Suprapubic skin (tissue), 4 donors: ENCODE data around the gene GET4. TPM values are rescaled to one million over a fixed set of nuclear protein-coding genes. Genes with fewer than 3 reads are reported as not detected.
"Not testable (repeated sequence)": the region's sequence is repeated elsewhere in the genome, so short reads cannot be mapped to it uniquely, and the experiment has no call there.

Experiments
- DNase-seq, 2 donors: peaks; one replicate each; pipeline ENCODE4 v3.0.0-alpha.2; 2019; ENCODE audit warnings: low spot score in 2 of 2
- H3K27ac ChIP-seq: fragments of 200-600 bp; sonication (generic); one replicate; pipeline ENCODE4 v1.5.1; 2019
- H3K27me3 ChIP-seq: fragments of 200-600 bp; sonication (generic); one replicate; pipeline ENCODE4 v1.5.1; 2019
- H3K36me3 ChIP-seq: fragments of 200-600 bp; sonication (generic); one replicate; pipeline ENCODE4 v1.5.1; 2019
- H3K4me1 ChIP-seq: fragments of 200-600 bp; sonication (generic); one replicate; pipeline ENCODE4 v1.5.1; 2019
- H3K4me3 ChIP-seq: fragments of 200-600 bp; sonication (generic); one replicate; pipeline ENCODE4 v1.5.1; 2019; ENCODE audit warnings: mild to moderate bottlenecking
- H3K9me3 ChIP-seq: fragments of 200-600 bp; sonication (generic); one replicate; pipeline ENCODE4 v1.5.1; 2019
- EP300 ChIP-seq: sonication (generic); formaldehyde crosslinking; IDR thresholded peaks from one replicate; pipeline ENCODE4 v1.6.1; 2017; ENCODE audit warnings: antibody characterized with exemption
- POLR2A ChIP-seq, 2 donors: fragments of 450-650 bp; IDR thresholded peaks; one replicate each; pipeline ENCODE4 v1.6.1; 2017; ENCODE audit warnings: antibody characterized with exemption in 2 of 2, mild to moderate bottlenecking in 2 of 2, moderate library complexity in 2 of 2
- POLR2AphosphoS5 ChIP-seq, 3 donors: sonication (generic); formaldehyde crosslinking; IDR thresholded peaks; one replicate each; pipeline ENCODE4 v1.6.1; 2017; ENCODE audit warnings: antibody characterized with exemption in 3 of 3
- whole genome bisulfite sequencing: methylation state at CpG from one replicate; pipeline ENCODE4 v1.1.5; 2018; 5-methylcytosine and 5-hydroxymethylcytosine counted together
- total RNA-seq, 4 donors: library from RNA; depleted of rRNA; stranded (reverse); fragments of >200 nt; gene quantifications; one replicate each; pipeline ENCODE4 v1.1.0, GENCODE V29; 2016
- TF ChIP-seq, protein P1 (sequence below), 2 donors: fragments of 200-600 bp in 1 of 2; fragments of 450-650 bp in 1 of 2; sonication (generic) in 1 of 2; IDR thresholded peaks; one replicate each; pipeline ENCODE4 v1.5.1; 2016 to 2019; ENCODE audit warnings: antibody characterized with exemption in 2 of 2, mild to moderate bottlenecking in 1 of 2, moderate library complexity in 1 of 2

Gene GET4
- total RNA-seq, 4 donors from 2014 or later: 27.7 to 58.2 (median 47.8) TPM

DNA sequence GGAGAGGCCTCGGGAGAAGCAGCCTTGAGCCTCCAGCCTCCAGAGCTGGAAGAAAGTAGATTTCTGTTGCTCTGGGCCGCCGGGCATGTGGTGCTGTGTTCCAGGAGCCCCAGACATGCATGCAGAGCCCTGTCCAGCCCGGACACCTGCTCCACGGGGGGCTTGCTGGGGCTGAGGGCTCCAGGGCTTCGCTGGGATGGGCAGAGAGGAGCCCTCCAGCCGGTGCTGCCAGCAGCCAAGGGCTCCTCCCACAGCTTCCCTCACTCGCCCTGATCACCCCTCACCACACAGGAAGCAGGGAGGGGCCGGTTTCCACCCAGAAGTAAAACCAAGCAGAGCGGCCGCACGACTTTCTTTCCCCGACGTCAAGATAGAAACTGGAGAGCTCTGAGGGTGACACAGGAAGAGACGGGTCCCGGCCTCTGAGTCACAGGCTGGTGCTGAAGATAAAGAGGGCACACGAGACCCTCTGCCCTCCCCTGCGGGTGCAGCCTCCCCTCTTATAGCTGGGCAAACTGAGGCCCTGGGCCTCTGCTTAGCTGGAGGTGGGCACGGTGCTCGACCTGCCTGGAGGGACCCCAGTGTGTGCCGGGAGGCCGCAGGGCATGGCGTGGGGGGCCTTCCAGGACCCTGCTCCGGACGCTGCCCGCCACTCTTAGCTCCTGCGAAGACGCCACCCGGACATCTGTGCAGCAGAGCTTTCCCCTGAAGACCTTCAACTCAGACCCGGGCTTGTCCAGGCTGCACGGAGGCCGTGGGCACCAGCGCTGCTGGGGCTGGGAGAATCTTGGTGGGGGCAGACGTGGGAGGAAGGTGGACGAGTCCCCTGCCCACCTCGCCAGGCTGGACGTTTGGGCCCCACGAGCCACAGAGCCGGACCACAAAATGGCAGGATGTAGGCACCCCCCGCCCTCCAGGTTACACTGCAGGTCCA is 47.0 kb downstream of the GET4 start:
- Histone ChIP-seq H3K9me3 (no peaks in the 10 kb centered on the region), H3K27ac (peak overlapping the region; percentile 12), H3K4me3 (peak overlapping the region; percentile 5), H3K36me3 (no peaks in the 10 kb centered on the region), H3K27me3 (peaks cover 11% of the 10 kb centered on the region), H3K4me1 (peaks cover 23% of the 10 kb centered on the region)
- peak; percentile 88 to 91 for DNase-seq
- TF ChIP-seq EP300: no peak
- no peak for TF ChIP-seq POLR2AphosphoS5 (IDR thresholded peaks at IDR 0.05)
- TF ChIP-seq, protein P1, sequence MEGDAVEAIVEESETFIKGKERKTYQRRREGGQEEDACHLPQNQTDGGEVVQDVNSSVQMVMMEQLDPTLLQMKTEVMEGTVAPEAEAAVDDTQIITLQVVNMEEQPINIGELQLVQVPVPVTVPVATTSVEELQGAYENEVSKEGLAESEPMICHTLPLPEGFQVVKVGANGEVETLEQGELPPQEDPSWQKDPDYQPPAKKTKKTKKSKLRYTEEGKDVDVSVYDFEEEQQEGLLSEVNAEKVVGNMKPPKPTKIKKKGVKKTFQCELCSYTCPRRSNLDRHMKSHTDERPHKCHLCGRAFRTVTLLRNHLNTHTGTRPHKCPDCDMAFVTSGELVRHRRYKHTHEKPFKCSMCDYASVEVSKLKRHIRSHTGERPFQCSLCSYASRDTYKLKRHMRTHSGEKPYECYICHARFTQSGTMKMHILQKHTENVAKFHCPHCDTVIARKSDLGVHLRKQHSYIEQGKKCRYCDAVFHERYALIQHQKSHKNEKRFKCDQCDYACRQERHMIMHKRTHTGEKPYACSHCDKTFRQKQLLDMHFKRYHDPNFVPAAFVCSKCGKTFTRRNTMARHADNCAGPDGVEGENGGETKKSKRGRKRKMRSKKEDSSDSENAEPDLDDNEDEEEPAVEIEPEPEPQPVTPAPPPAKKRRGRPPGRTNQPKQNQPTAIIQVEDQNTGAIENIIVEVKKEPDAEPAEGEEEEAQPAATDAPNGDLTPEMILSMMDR (IDR thresholded peaks at IDR 0.05): no peak
- TF ChIP-seq POLR2A (IDR thresholded peaks at IDR 0.05): no peak
- 20% methylated on average over 14 of the region's 40 CpGs for WGBS

GRCh38 chr7:924042-924441 is 47.7 kb downstream of the GET4 start:
- peak in 1 of 2 donors; percentile 63 for DNase-seq
- H3K9me3 ChIP-seq, H3K27ac ChIP-seq, H3K4me3 ChIP-seq, H3K36me3 ChIP-seq: not testable (repeated sequence)
- Histone ChIP-seq H3K27me3 (peaks cover 11% of the 10 kb centered on the region), H3K4me1 (peaks cover 23% of the 10 kb centered on the region)
- WGBS: no CpG with 5 or more reads among the region's 25 CpGs

DNA sequence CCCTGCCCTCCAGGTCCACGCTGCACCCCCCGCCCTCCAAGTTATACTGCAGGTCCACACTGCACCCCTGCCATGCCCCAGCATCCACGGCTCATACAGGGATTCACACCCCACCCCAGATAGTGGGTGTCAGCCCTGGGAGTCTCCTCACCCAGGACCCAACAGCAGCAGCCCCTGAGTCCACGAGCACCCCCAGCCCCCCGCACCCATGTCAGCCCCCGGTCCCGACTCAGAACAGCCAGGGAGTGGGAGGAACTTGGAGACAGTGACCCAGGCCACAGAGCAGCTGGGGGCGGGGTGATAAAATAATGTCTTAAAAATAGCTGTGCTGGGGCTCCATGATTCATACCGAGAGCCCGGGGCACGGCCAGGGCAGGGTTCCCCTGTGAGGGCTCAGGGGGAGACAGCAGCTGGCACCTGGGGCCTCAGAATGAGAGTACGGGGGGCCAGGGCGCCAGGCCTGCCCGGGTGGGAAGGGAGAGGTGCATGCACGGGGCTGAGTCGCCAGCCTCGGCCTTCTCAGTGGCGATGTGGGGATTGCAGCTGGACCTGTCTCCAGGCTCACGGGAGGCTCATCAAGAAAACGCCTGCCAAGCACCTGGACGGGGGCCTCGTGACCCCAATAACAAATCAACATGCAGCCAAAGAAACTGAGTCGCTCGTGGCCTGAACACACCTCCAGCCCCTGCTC is 48.3 kb downstream of the GET4 start:
- H3K27me3 ChIP-seq: peaks cover 11% of the 10 kb centered on the region
- H3K27ac ChIP-seq: no peak overlapping the region
- no peaks in the 10 kb centered on the region for H3K9me3 ChIP-seq
- peaks cover 23% of the 10 kb centered on the region for H3K4me1 ChIP-seq
- DNase-seq: peak; percentile 57 to 77
- no peak overlapping the region for H3K4me3 ChIP-seq
- WGBS: 57% methylated on average over 22 of the region's 24 CpGs
- TF ChIP-seq POLR2A (IDR thresholded peaks at IDR 0.05) (no peak), EP300 (no peak), POLR2AphosphoS5 (IDR thresholded peaks at IDR 0.05) (no peak)
- TF ChIP-seq, protein P1 (IDR thresholded peaks at IDR 0.05): no peak
- no peaks in the 10 kb centered on the region for H3K36me3 ChIP-seq

GRCh38 chr7:925601-926000 is 49.2 kb downstream of the GET4 start:
- DNase-seq: peak; percentile 71 to 79
- H3K4me3 ChIP-seq: no peak overlapping the region
- H3K36me3 ChIP-seq: no peaks in the 10 kb centered on the region
- TF ChIP-seq POLR2AphosphoS5 (IDR thresholded peaks at IDR 0.05) (no peak), POLR2A (IDR thresholded peaks at IDR 0.05) (no peak), EP300 (no peak)
- TF ChIP-seq, protein P1 (IDR thresholded peaks at IDR 0.05): no peak
- peaks cover 7% of the 10 kb centered on the region for H3K27me3 ChIP-seq
- WGBS: 60% methylated on average over 12 of the region's 18 CpGs
- peak overlapping the region; percentile 54 for H3K27ac ChIP-seq
- H3K9me3 ChIP-seq: no peaks in the 10 kb centered on the region
- H3K4me1 ChIP-seq: peaks cover 23% of the 10 kb centered on the region

GRCh38 chr7:926061-927030 is 50.0 kb downstream of the GET4 start:
- TF ChIP-seq POLR2AphosphoS5 (IDR thresholded peaks at IDR 0.05): no peak
- no peak for TF ChIP-seq EP300
- no peak for TF ChIP-seq POLR2A (IDR thresholded peaks at IDR 0.05)
- TF ChIP-seq, protein P1 (IDR thresholded peaks at IDR 0.05): no peak
- WGBS: 73% methylated on average over 21 of the region's 47 CpGs
- DNase-seq: peak; percentile 60 to 77
- H3K27me3 ChIP-seq: peaks cover 7% of the 10 kb centered on the region
- H3K27ac ChIP-seq: peak overlapping the region; percentile 54
- H3K4me1 ChIP-seq: peaks cover 23% of the 10 kb centered on the region
- no peaks in the 10 kb centered on the region for H3K36me3 ChIP-seq
- no peaks in the 10 kb centered on the region for H3K9me3 ChIP-seq
- no peak overlapping the region for H3K4me3 ChIP-seq
